H1 (cell line): ENCODE measurements around the gene MEGF11. TPM values are rescaled to one million over a fixed set of nuclear protein-coding genes. Genes with fewer than 3 reads are reported as not detected.

Experiments
- CTCF ChIA-PET: fragments of 300-600 bp; sonication (Branson Sonifier 250); formaldehyde crosslinking; loops from one replicate; lab custom pipeline; 2021; ENCODE audit not compliant: partially characterized antibody; lab: Charles Lee
- POLR2A ChIA-PET: fragments of 300-600 bp; sonication (Branson Sonifier 250); formaldehyde crosslinking; loops from one replicate; lab custom pipeline; 2021; ENCODE audit warnings: inconsistent platforms; ENCODE audit not compliant: partially characterized antibody; lab: Charles Lee
- DNase-seq, 2 experiments: peaks; one replicate each; pipeline versions ENCODE4 v3.0.0 to v3.0.0-alpha.2; 2010 to 2022; ENCODE audit warnings: low spot score in 2 of 2, low read depth in 1 of 2, mixed read lengths in 1 of 2
- FAIRE-seq: peaks from 2 replicates; lab custom pipeline; 2011; peaks lifted over from hg19 to GRCh38; lab: Jason Lieb, UNC
- H2AFZ ChIP-seq: 2 replicates; pipeline ENCODE4 v1.8.1; 2012; ENCODE audit warnings: low read length, inconsistent platforms
- H2AK5ac ChIP-seq: 2 replicates; pipeline ENCODE4 v1.6.1; 2013; ENCODE audit warnings: low read depth, low read length
- H2BK120ac ChIP-seq: replicated peaks from 2 replicates; pipeline ENCODE3; 2013; ENCODE audit warnings: low read depth, low read length, inconsistent platforms
- H2BK12ac ChIP-seq: 2 replicates; pipeline ENCODE4 v1.6.1; 2013; ENCODE audit warnings: low read depth, low read length
- H2BK15ac ChIP-seq: 2 replicates; pipeline ENCODE4 v1.6.1; 2013; ENCODE audit warnings: low read length
- H2BK20ac ChIP-seq: 2 replicates; pipeline ENCODE4 v1.6.1; 2013; ENCODE audit warnings: low read length
- H2BK5ac ChIP-seq: 2 replicates; pipeline ENCODE4 v1.6.1; 2013; ENCODE audit warnings: low read depth, low read length
- H3K14ac ChIP-seq: 2 replicates; pipeline ENCODE4 v1.6.1; 2013; ENCODE audit warnings: inconsistent platforms; ENCODE audit not compliant: insufficient read length
- H3K18ac ChIP-seq: 2 replicates; pipeline ENCODE4 v1.6.1; 2013; ENCODE audit warnings: low read length; ENCODE audit errors: extremely low read depth
- H3K23ac ChIP-seq: 2 replicates; pipeline ENCODE4 v1.6.1; 2013; ENCODE audit warnings: inconsistent platforms; ENCODE audit not compliant: insufficient read length
- H3K23me2 ChIP-seq: 2 replicates; pipeline ENCODE4 v1.6.1; 2013; ENCODE audit warnings: low read depth, low read length
- H3K27ac ChIP-seq: 2 replicates; pipeline ENCODE4 v1.6.1; 2011; ENCODE audit warnings: low read depth, low read length, inconsistent platforms
- H3K27me3 ChIP-seq, 4 experiments: replicated peaks in 1 of 4; 1 replicate in 1 of 4; 2 replicates in 3 of 4; pipeline versions ENCODE4 v1.6.1 to v1.8.1; 2011 to 2013; ENCODE audit warnings: low read length in 3 of 4, mild to moderate bottlenecking in 3 of 4, inconsistent platforms in 2 of 4, mixed read lengths in 2 of 4, moderate library complexity in 1 of 4; ENCODE audit not compliant: control insufficient read depth in 3 of 4, insufficient read depth in 3 of 4; ENCODE audit errors: extremely low read depth in 1 of 4
- H3K36me3 ChIP-seq, 4 experiments: 2 replicates each; pipeline versions ENCODE4 v1.6.1 to v1.8.1; 2011 to 2013; ENCODE audit warnings: mild to moderate bottlenecking in 4 of 4, low read length in 3 of 4, moderate library complexity in 2 of 4, control low read depth in 1 of 4, inconsistent platforms in 1 of 4; ENCODE audit not compliant: insufficient read depth in 4 of 4, control insufficient read depth in 2 of 4
- H3K4ac ChIP-seq: replicated peaks from 2 replicates; pipeline ENCODE3; 2013; ENCODE audit warnings: low read length, low read depth, mixed read lengths, inconsistent platforms; ENCODE audit not compliant: insufficient read length
- H3K4me1 ChIP-seq, 4 experiments: replicated peaks in 1 of 4; 1 replicate in 1 of 4; 2 replicates in 3 of 4; pipeline versions ENCODE4 v1.6.1 to v1.8.1; 2011 to 2013; ENCODE audit warnings: low read length in 3 of 4, inconsistent platforms in 2 of 4, mixed read lengths in 1 of 4; ENCODE audit not compliant: insufficient read depth in 4 of 4, control insufficient read depth in 3 of 4
- H3K4me2 ChIP-seq, 2 experiments: 2 replicates each; pipeline versions ENCODE4 v1.6.1 to v1.8.1; 2011 to 2013; ENCODE audit warnings: low read depth in 2 of 2, low read length in 2 of 2, control low read depth in 1 of 2, inconsistent platforms in 1 of 2, mild to moderate bottlenecking in 1 of 2; ENCODE audit not compliant: insufficient read depth in 1 of 2
- H3K4me3 ChIP-seq, 4 experiments: fragments of 200-600, 300-600 bp in 1 of 4; sonication (generic), shearing (Covaris generic), sonication (Bioruptor Twin) in 1 of 4; 2 replicates each; pipeline versions ENCODE4 v1.5.1 to v1.8.1; 2011 to 2016; ENCODE audit warnings: low read length in 4 of 4, low read depth in 3 of 4, control low read depth in 2 of 4, inconsistent platforms in 2 of 4, mild to moderate bottlenecking in 2 of 4, mixed read lengths in 1 of 4, moderate library complexity in 1 of 4; ENCODE audit not compliant: insufficient read depth in 2 of 4; ENCODE audit errors: extremely low read depth in 1 of 4
- H3K56ac ChIP-seq: replicated peaks from 2 replicates; pipeline ENCODE3; 2013; ENCODE audit warnings: low read depth, mild to moderate bottlenecking, mixed read lengths, low read length, inconsistent platforms; ENCODE audit not compliant: insufficient read length
- H3K79me1 ChIP-seq: 2 replicates; pipeline ENCODE4 v1.6.1; 2013; ENCODE audit warnings: low read depth, low read length, control low read depth
- H3K79me2 ChIP-seq, 2 experiments: 2 replicates each; pipeline versions ENCODE4 v1.6.1 to v1.8.1; 2012 to 2013; ENCODE audit warnings: low read length in 2 of 2, mild to moderate bottlenecking in 2 of 2, inconsistent platforms in 1 of 2; ENCODE audit not compliant: insufficient read depth in 2 of 2, control insufficient read depth in 1 of 2
- H3K9ac ChIP-seq, 4 experiments: replicated peaks in 1 of 4; 1 replicate in 1 of 4; 2 replicates in 3 of 4; pipeline versions ENCODE4 v1.6.1 to v1.8.1; 2011 to 2013; ENCODE audit warnings: low read depth in 3 of 4, low read length in 3 of 4, control low read depth in 2 of 4, mild to moderate bottlenecking in 2 of 4, moderate library complexity in 2 of 4, inconsistent platforms in 1 of 4; ENCODE audit errors: extremely low read depth in 1 of 4
- H3K9me3 ChIP-seq, 2 experiments: 2 replicates each; pipeline versions ENCODE4 v1.6.1 to v1.8.1; 2012 to 2013; ENCODE audit warnings: mild to moderate bottlenecking in 2 of 2, moderate library complexity in 2 of 2, control low read depth in 1 of 2, inconsistent platforms in 1 of 2, low read depth in 1 of 2, low read length in 1 of 2, mixed read lengths in 1 of 2; ENCODE audit not compliant: insufficient read depth in 2 of 2
- H4K20me1 ChIP-seq, 2 experiments: replicated peaks in 1 of 2; 2 replicates each; pipeline versions ENCODE3 to v1.8.1; 2011 to 2013; ENCODE audit warnings: inconsistent platforms in 2 of 2, low read length in 2 of 2, mild to moderate bottlenecking in 1 of 2; ENCODE audit not compliant: insufficient read depth in 2 of 2, control insufficient read depth in 1 of 2
- H4K5ac ChIP-seq: 2 replicates; pipeline ENCODE4 v1.6.1; 2013; ENCODE audit warnings: low read length, low read depth, mixed read lengths, inconsistent platforms; ENCODE audit not compliant: insufficient read length
- H4K8ac ChIP-seq: 2 replicates; pipeline ENCODE4 v1.8.0; 2013; ENCODE audit warnings: mild to moderate bottlenecking, moderate library complexity, low read length, inconsistent platforms; ENCODE audit not compliant: insufficient read depth; ENCODE audit errors: extremely low read depth
- H4K91ac ChIP-seq: replicated peaks from 2 replicates; pipeline ENCODE3; 2013; ENCODE audit warnings: low read length, mixed read lengths, inconsistent platforms; ENCODE audit not compliant: insufficient read length
- ASH2L ChIP-seq: fragments of 200-600, 300-600 bp; sonication (generic); IDR thresholded peaks from one replicate; pipeline ENCODE4 v1.7.1; 2017; ENCODE audit warnings: low read length
- EZH2 ChIP-seq: fragments of 200-600 bp; sonication (generic); IDR thresholded peaks from 2 replicates; pipeline ENCODE4 v1.7.1; 2012; ENCODE audit warnings: low read depth, mild to moderate bottlenecking, moderate library complexity, low read length, inconsistent platforms; ENCODE audit not compliant: severe bottlenecking
- JUND ChIP-seq: IDR thresholded peaks from 2 replicates; pipeline ENCODE4 v1.6.1; 2011; ENCODE audit warnings: mild to moderate bottlenecking, improper control_type of control experiment, low read length
- MAFK ChIP-seq: IDR thresholded peaks from 2 replicates; pipeline ENCODE4 v1.6.1; 2012; ENCODE audit warnings: low read depth, mild to moderate bottlenecking, improper control_type of control experiment, low read length
- NRF1 ChIP-seq: IDR thresholded peaks from 2 replicates; pipeline ENCODE4 v1.6.1; 2011; ENCODE audit warnings: mild to moderate bottlenecking, low read depth, low read length, improper control_type of control experiment
- POLR2AphosphoS5 ChIP-seq: IDR thresholded peaks from 2 replicates; pipeline ENCODE4 v1.6.1; 2011; ENCODE audit warnings: low read depth, low read length
- POU5F1 ChIP-seq: IDR thresholded peaks from 2 replicates; pipeline ENCODE4 v1.6.1; 2011; ENCODE audit warnings: low read depth, mild to moderate bottlenecking, low read length, moderate library complexity
- RFX5 ChIP-seq: IDR thresholded peaks from 2 replicates; pipeline ENCODE4 v1.6.1; 2011; ENCODE audit warnings: low read depth, low read length, improper control_type of control experiment, borderline replicate concordance
- RNF2 ChIP-seq: fragments of 200-900, 300-1000 bp; sonication (generic); IDR thresholded peaks from 2 replicates; pipeline ENCODE4 v1.7.1; 2016; ENCODE audit warnings: borderline replicate concordance, low read depth, mild to moderate bottlenecking, antibody characterized with exemption, low read length; ENCODE audit not compliant: poor library complexity, severe bottlenecking; ENCODE audit errors: missing control alignments
- RXRA ChIP-seq: IDR thresholded peaks from 2 replicates; pipeline ENCODE4 v1.6.1; 2011; ENCODE audit warnings: low read depth, mild to moderate bottlenecking, low read length, moderate library complexity; ENCODE audit not compliant: insufficient read depth
- SAP30 ChIP-seq: fragments of 300-600 bp; sonication (generic); IDR thresholded peaks from 2 replicates; pipeline ENCODE4 v1.7.1; 2012; ENCODE audit warnings: low read length, moderate library complexity, mild to moderate bottlenecking, inconsistent platforms; ENCODE audit not compliant: insufficient read depth, insufficient replicate concordance
- SIRT6 ChIP-seq: IDR thresholded peaks from one replicate; pipeline ENCODE4 v1.7.1; 2012; ENCODE audit warnings: low read length, inconsistent platforms
- SRF ChIP-seq: IDR thresholded peaks from 2 replicates; pipeline ENCODE4 v1.6.1; 2011; ENCODE audit warnings: mild to moderate bottlenecking, low read depth, low read length, moderate library complexity
- TCF12 ChIP-seq: IDR thresholded peaks from 2 replicates; pipeline ENCODE4 v1.6.1; 2011; ENCODE audit warnings: low read depth, mild to moderate bottlenecking, low read length
- ZNF274 ChIP-seq: IDR thresholded peaks from 2 replicates; pipeline ENCODE4 v1.7.0; 2012; ENCODE audit warnings: low read length, borderline replicate concordance; ENCODE audit errors: extremely low read depth
- WGBS, 2 experiments: shearing (Covaris generic) in 1 of 2; methylation state at CpG; one replicate each; pipeline versions ENCODE4 v1.1.6 to v1.1.7; 2013 to 2015; ENCODE audit warnings: low lambda C conversion rate in 2 of 2, mixed read lengths in 2 of 2, inconsistent platforms in 1 of 2, low coverage in 1 of 2, missing lambda C conversion rate in 1 of 2; ENCODE audit not compliant: insufficient replicate concordance in 2 of 2, insufficient coverage in 1 of 2, insufficient read length in 1 of 2; ENCODE audit errors: extremely low coverage in 1 of 2, missing lambda C conversion rate in 1 of 2; 5-methylcytosine and 5-hydroxymethylcytosine counted together
- polyA plus RNA-seq, 7 experiments: library from polyadenylated mRNA; depleted of rRNA in 3 of 7; stranded (reverse) in 5 of 7; unstranded in 2 of 7; fragments of >200 nt in 5 of 7; fragments of 200-250 nt in 2 of 7; gene quantifications; 1 replicate in 5 of 7; 2 replicates in 1 of 7; 4 replicates in 1 of 7; pipeline versions ENCODE4 v1.2.1 to v1.2.3, GENCODE V29; 2011 to 2013; ENCODE audit warnings: missing spikeins in 2 of 7, mixed read lengths in 2 of 7
- total RNA-seq: library from RNA; stranded (reverse); fragmentation: NEBNext Ultra II Directional; extraction: Animal tissue kit (Norgen Biotek cat#: 25700); gene quantifications from 2 replicates; pipeline ENCODE4 v1.2.1, GENCODE V29; 2021

MEGF11 gene
- total and polyA plus RNA-seq, 2 of the 8 experiments (the other 6 are each of a cell fraction or from before 2014, with no cell fraction given), result 4.4 to 4.8 TPM

DNA sequence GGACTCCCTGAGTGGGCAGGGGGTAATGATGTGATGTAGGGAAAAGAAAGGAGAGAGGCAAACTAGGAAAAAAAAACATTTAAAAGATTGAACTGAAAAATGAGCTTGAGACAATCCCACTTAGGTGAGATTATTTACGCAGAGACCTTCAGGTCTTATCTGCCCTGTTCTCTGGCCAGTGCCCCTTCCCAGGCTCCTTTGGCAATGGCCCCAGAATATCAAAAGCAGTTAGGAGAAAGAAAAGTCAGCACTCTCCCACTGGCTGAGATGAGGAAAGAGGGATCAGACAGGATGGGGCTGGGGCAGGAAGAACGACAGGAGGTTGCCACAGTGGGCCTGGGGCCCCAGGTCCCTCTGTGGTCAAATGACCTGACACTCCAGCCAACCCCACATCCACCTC is 105.4 kb downstream of the MEGF11 start:
- H2BK12ac ChIP-seq, result no peak overlapping the region
- H3K4me3 ChIP-seq, result no peak overlapping the region
- no peak overlapping the region for H3K27ac ChIP-seq
- H2AK5ac ChIP-seq, result no peak overlapping the region
- no peak overlapping the region for H2BK20ac ChIP-seq
- no peak overlapping the region for H2AFZ ChIP-seq
- no peak overlapping the region for H4K91ac ChIP-seq
- ChIA-PET POLR2A (interaction anchor here (0.6 kb wide), 1 partner anchor 24 kb away, joined by 4 read pairs; no protein-coding TSS in a partner anchor), CTCF (no interaction called here)
- H2BK120ac ChIP-seq, result no peak overlapping the region
- H3K4me2 ChIP-seq, result no peak overlapping the region
- no peak overlapping the region for H3K4ac ChIP-seq
- no peak overlapping the region for H2BK5ac ChIP-seq
- no peak overlapping the region for H3K18ac ChIP-seq
- H3K14ac ChIP-seq, result no peak overlapping the region
- DNase-seq (no peak), FAIRE-seq (no peak)
- H3K79me1 ChIP-seq, result no peaks in the 10 kb centered on the region
- H2BK15ac ChIP-seq, result no peak overlapping the region
- no peaks in the 10 kb centered on the region for H3K36me3 ChIP-seq
- H3K56ac ChIP-seq, result no peak overlapping the region
- no peaks in the 10 kb centered on the region for H3K9me3 ChIP-seq
- no peak overlapping the region for H4K5ac ChIP-seq
- peaks cover 0 to 6% (median 0%) of the 10 kb centered on the region in 4 experiments; a peak in 4 of 7 replicates for H3K4me1 ChIP-seq
- no peaks in the 10 kb centered on the region for H4K20me1 ChIP-seq
- H3K27me3 ChIP-seq, result no peaks in the 10 kb centered on the region
- H3K23me2 ChIP-seq, result no peaks in the 10 kb centered on the region; the same call in 1 of the 2 replicates
- H4K8ac ChIP-seq, result no peak overlapping the region
- H3K9ac ChIP-seq, result no peak overlapping the region
- no peaks in the 10 kb centered on the region for H3K79me2 ChIP-seq
- no peak overlapping the region for H3K23ac ChIP-seq
- WGBS, 2 experiments, result 89% methylated on average over 2 of the region's 2 CpGs; no CpG with 5 or more reads in 1 of the 2 experiments
- TF ChIP-seq TCF12, result no peak
- TF ChIP-seq JUND, result no peak
- TF ChIP-seq POLR2AphosphoS5, result no peak
- TF ChIP-seq SAP30, result no peak
- TF ChIP-seq ASH2L, result no peak
- no peak for TF ChIP-seq SRF
- TF ChIP-seq MAFK, result no peak
- TF ChIP-seq RFX5, result no peak
- TF ChIP-seq RNF2, result no peak
- TF ChIP-seq RXRA, result no peak
- no peak for TF ChIP-seq SIRT6
- TF ChIP-seq NRF1, result no peak
- TF ChIP-seq EZH2, result no peak
- no peak for TF ChIP-seq POU5F1
- no peak for TF ChIP-seq ZNF274
